GM18507 (cell line): Measurements from ENCODE around the gene IFIT5.

ENCODE experiments used
- DNase-seq: peaks from one replicate; pipeline ENCODE4 v3.0.0; 2011; ENCODE audit warnings: low read depth; ENCODE audit not compliant: insufficient read length; ENCODE audit errors: extremely low spot score
- FAIRE-seq: peaks from 2 replicates; lab custom pipeline; 2011; peaks lifted over from hg19 to GRCh38; lab: Jason Lieb, UNC

The IFIT5 gene

DNA sequence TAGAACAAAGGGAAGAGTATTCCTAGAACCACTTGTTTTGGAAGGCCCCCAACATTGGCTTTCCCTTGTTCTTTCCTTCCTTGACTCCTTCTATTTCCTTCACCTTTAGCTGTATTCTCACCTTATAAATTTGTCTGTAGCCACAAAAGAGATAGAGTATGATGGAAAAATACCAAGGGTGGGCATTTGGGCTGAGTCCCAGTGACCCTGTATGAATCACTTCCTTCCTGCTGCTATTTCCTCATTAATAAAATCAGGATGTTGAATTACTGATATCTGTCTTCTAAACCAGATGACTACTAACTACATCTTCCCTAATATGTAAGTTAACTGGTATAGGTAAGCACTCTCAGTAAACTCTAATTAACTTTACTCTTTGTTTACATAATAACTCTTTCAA is 55.1 kb downstream of the IFIT5 start:
- DNase-seq (no peak), FAIRE-seq (no peak)
